HepG2 (cell line): ENCODE measurements around the gene TST. TPM values are rescaled to one million over a fixed set of nuclear protein-coding genes. Genes with fewer than 3 reads are reported as not detected.

Source experiments
- BORCS8-MEF2B ChIP-seq: sonication (generic); formaldehyde crosslinking; IDR thresholded peaks from 2 replicates; pipeline ENCODE4 v1.8.0; 2022; ENCODE audit warnings: mild to moderate bottlenecking, missing genetic modification reagents
- CREBL2 ChIP-seq: sonication (generic); formaldehyde crosslinking; IDR thresholded peaks from 2 replicates; pipeline ENCODE4 v1.8.1; 2023; ENCODE audit warnings: missing genetic modification reagents, mild to moderate bottlenecking, borderline replicate concordance
- ELF1 ChIP-seq: sonication (generic); formaldehyde crosslinking; IDR thresholded peaks from 2 replicates; pipeline ENCODE4 v1.4.0; 2020; ENCODE audit warnings: missing genetic modification reagents
- FOXC1 ChIP-seq: sonication (generic); formaldehyde crosslinking; IDR thresholded peaks from 2 replicates; pipeline ENCODE4 v1.8.0; 2022; ENCODE audit warnings: mild to moderate bottlenecking, missing genetic modification reagents, borderline replicate concordance
- IRX3 ChIP-seq: sonication (generic); formaldehyde crosslinking; IDR thresholded peaks from 2 replicates; pipeline ENCODE4 v1.8.1; 2023; ENCODE audit warnings: mild to moderate bottlenecking, low read depth, missing genetic modification reagents, borderline replicate concordance
- MEF2D ChIP-seq: sonication (generic); formaldehyde crosslinking; IDR thresholded peaks from 2 replicates; pipeline ENCODE4 v1.5.1; 2020; ENCODE audit warnings: mild to moderate bottlenecking, missing genetic modification reagents
- MEIS2 ChIP-seq: sonication (generic); formaldehyde crosslinking; IDR thresholded peaks from 2 replicates; pipeline ENCODE4 v1.9.0; 2021; ENCODE audit warnings: mild to moderate bottlenecking, missing genetic modification reagents
- MYNN ChIP-seq: sonication (generic); formaldehyde crosslinking; IDR thresholded peaks from 2 replicates; pipeline ENCODE4 v1.4.0; 2020; ENCODE audit warnings: mild to moderate bottlenecking, low read depth, missing genetic modification reagents
- NFYB ChIP-seq: sonication (generic); formaldehyde crosslinking; IDR thresholded peaks from 2 replicates; pipeline ENCODE4 v1.4.0; 2020; ENCODE audit warnings: missing genetic modification reagents
- NR3C1 ChIP-seq: sonication (generic); formaldehyde crosslinking; IDR thresholded peaks from 2 replicates; pipeline ENCODE4 v1.4.0; 2020; ENCODE audit warnings: missing genetic modification reagents
- PRPF4 ChIP-seq: fragments of 200-400 bp; formaldehyde crosslinking; IDR thresholded peaks from 2 replicates; pipeline ENCODE4 v1.6.1; 2016; ENCODE audit warnings: low read length, low read depth; ENCODE audit not compliant: poor library complexity, severe bottlenecking
- SP1 ChIP-seq, 2 experiments: fragments of 450-650 bp in 1 of 2; sonication (generic) in 1 of 2; formaldehyde crosslinking in 1 of 2; IDR thresholded peaks; 2 replicates each; pipeline versions ENCODE4 v1.4.0 to v1.6.1; 2016 to 2020; ENCODE audit warnings: missing genetic modification reagents in 1 of 2
- ZBTB10 ChIP-seq: sonication (generic); formaldehyde crosslinking; IDR thresholded peaks from 2 replicates; pipeline ENCODE4 v1.4.0; 2020; ENCODE audit warnings: missing genetic modification reagents, borderline replicate concordance
- ZNF17 ChIP-seq: sonication (generic); formaldehyde crosslinking; IDR thresholded peaks from 2 replicates; pipeline ENCODE4 v1.5.0; 2020; ENCODE audit warnings: mild to moderate bottlenecking, missing genetic modification reagents
- ZNF362 ChIP-seq: sonication (generic); formaldehyde crosslinking; IDR thresholded peaks from 2 replicates; pipeline ENCODE4 v1.4.0; 2020; ENCODE audit warnings: missing genetic modification reagents, mild to moderate bottlenecking, borderline replicate concordance
- ZNF598 ChIP-seq: sonication (generic); formaldehyde crosslinking; IDR thresholded peaks from 2 replicates; pipeline ENCODE4 v1.5.1; 2020; ENCODE audit warnings: mild to moderate bottlenecking, missing genetic modification reagents, borderline replicate concordance
- ZNF609 ChIP-seq: sonication (generic); formaldehyde crosslinking; IDR thresholded peaks from 2 replicates; pipeline ENCODE4 v1.4.0; 2020; ENCODE audit warnings: mild to moderate bottlenecking, missing genetic modification reagents, borderline replicate concordance
- ZNF652 ChIP-seq: IDR thresholded peaks from 2 replicates; pipeline ENCODE4 v1.6.1; 2016; ENCODE audit warnings: low read depth, borderline replicate concordance
- ZNF782 ChIP-seq: sonication (generic); formaldehyde crosslinking; IDR thresholded peaks from 2 replicates; pipeline ENCODE4 v1.4.0; 2020; ENCODE audit warnings: missing genetic modification reagents, mild to moderate bottlenecking, borderline replicate concordance
- polyA plus RNA-seq, 8 experiments: library from polyadenylated mRNA; depleted of rRNA in 3 of 8; stranded (reverse) in 7 of 8; unstranded in 1 of 8; fragments of >200 nt; fragmentation: Illumina TruSeq in 4 of 8; extraction: Trizol in 4 of 8; gene quantifications; 2 replicates each; pipeline versions ENCODE4 v1.2.1 to v1.2.3, GENCODE V29; 2011 to 2016; ENCODE audit warnings: low read depth in 4 of 8, missing spikeins in 1 of 8, mixed read lengths in 1 of 8; ENCODE audit not compliant: insufficient read depth in 1 of 8
- total RNA-seq, 5 experiments: library from RNA; depleted of rRNA; stranded (reverse); fragments of >200 nt; fragmentation: Illumina TruSeq; extraction: Trizol; gene quantifications; 2 replicates each; pipeline ENCODE4 v1.2.3, GENCODE V29; 2016; ENCODE audit warnings: low read depth in 1 of 5

TST gene
- total and polyA plus RNA-seq, 2 of the 13 experiments (the other 11 are each of a cell fraction or from before 2014, with no cell fraction given) = 44.6 to 63.6 TPM

- TF ChIP-seq ZBTB10 (peak; percentile 67; the same call in 1 of the 2 replicates), PRPF4 (no peak), ZNF17 (CRISPR knock-in tag) (no peak), ZNF609 (CRISPR knock-in tag) (0 out of 2 replicates have a peak, but pooled peaks have one; percentile 50), ZNF598 (CRISPR knock-in tag) (no peak), FOXC1 (CRISPR knock-in tag) (0 out of 2 replicates have a peak, but pooled peaks have one; percentile 12), MYNN (CRISPR knock-in tag) (no peak), MEIS2 (no peak), ELF1 (CRISPR knock-in tag) (peak; percentile 29; the same call in 1 of the 2 replicates), ZNF652 (CRISPR knock-in tag) (no peak), SP1 (IDR thresholded peaks at IDR 0.05) (no peak), SP1 (CRISPR knock-in tag; IDR thresholded peaks at IDR 0.05) (no peak), MEF2D (peak; percentile 42; the same call in 1 of the 2 replicates), ZNF782 (no peak), BORCS8-MEF2B (CRISPR knock-in tag) (peak; percentile 30; the same call in 1 of the 2 replicates), NFYB (no peak), ZNF362 (CRISPR knock-in tag) (no peak), CREBL2 (CRISPR knock-in tag) (no peak), IRX3 (no peak), NR3C1 (CRISPR knock-in tag) (no peak)
These were observed 14.6 kb upstream of the TST start (continued) for GRCh38 chr22:37033605-37034430.
